BJ (cell line): ENCODE data around the gene TJP3. TPM values are rescaled to one million over a fixed set of nuclear protein-coding genes. Genes with fewer than 3 reads are reported as not detected.
A peak's percentile ranks its signal among the peaks of the same experiment; 100 is the strongest.

Experiments
- CTCF ChIA-PET: fragments of 350-600 bp; formaldehyde crosslinking; extraction: SDS; loops from one replicate; lab custom pipeline; 2021; ENCODE audit warnings: antibody characterized with exemption, inconsistent platforms; lab: Yijun Ruan, JAX
- POLR2A ChIA-PET: fragments of 300-600 bp; sonication (Branson Sonifier 250); formaldehyde crosslinking; extraction: SDS; loops from one replicate; lab custom pipeline; 2021; ENCODE audit warnings: antibody characterized with exemption; lab: Charles Lee
- DNase-seq: peaks from one replicate; pipeline ENCODE4 v3.0.0-alpha.2; 2011; ENCODE audit warnings: low read depth
- H3K27me3 ChIP-seq: 2 replicates; pipeline ENCODE4 v1.6.0; 2011; ENCODE audit warnings: low read length; ENCODE audit not compliant: control insufficient read depth, insufficient read depth
- H3K36me3 ChIP-seq: 2 replicates; pipeline ENCODE4 v1.5.1; 2011; ENCODE audit warnings: low read length; ENCODE audit not compliant: control insufficient read depth, insufficient read depth
- H3K4me3 ChIP-seq: 2 replicates; pipeline ENCODE4 v1.5.1; 2011; ENCODE audit warnings: low read depth, mild to moderate bottlenecking, control low read depth, low read length
- polyA plus RNA-seq: library from polyadenylated mRNA; depleted of rRNA; stranded (reverse); fragments of >200 nt; gene quantifications from 2 replicates; pipeline ENCODE4 v1.2.3, GENCODE V29; 2011
- TF ChIP-seq, protein P1 (sequence below): IDR thresholded peaks from 2 replicates; pipeline ENCODE4 v1.5.1; 2011; ENCODE audit warnings: low read depth, mild to moderate bottlenecking, control low read depth, inconsistent platforms, low read length, moderate library complexity; ENCODE audit not compliant: insufficient read depth

The TJP3 gene
- polyA plus RNA-seq, 1 experiment: not detected

DNA sequence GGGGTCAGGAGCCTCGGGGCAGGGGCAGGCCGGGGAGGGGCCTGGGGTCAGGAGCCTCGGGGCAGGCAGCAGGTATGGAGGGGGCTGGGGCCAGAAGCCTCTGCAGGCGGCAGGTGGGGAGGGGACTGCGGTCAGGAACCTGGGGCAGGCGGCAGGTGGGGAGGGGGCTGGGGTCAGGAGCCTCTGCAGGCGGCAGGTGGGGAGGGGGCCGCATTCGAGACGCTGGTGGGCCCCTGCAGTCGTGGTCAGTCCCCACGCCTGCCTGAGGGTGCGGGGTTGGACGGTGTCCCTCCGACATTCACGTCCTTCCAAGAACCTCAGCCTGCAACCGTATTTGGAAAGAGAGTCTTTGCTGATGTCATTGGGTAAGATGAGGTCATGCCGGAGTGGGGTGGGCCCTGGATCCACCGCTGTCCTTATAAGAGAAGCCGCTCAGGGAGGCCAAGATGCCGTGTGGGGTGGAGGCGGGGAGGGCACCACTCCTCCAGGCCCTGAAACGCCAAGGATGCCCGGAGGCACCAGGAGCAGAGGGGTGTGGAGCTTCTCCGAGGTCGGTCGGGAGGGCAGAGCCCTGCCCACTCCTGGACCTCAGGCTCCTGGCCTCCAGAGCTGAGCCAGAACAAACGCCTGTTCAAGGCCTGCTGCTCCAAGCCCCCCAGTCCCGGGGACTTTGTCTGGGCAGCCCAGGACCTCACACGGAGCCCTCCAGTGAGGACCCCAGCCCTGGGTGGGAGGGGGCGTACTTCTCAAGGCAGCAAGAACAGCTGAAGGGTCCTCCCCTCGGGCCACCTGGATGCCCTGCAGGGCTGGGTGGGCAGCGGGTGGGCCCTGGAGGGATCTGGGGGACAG, 38.0 kb upstream of the TJP3 start:
- Histone ChIP-seq H3K4me3 (peak overlapping the region; percentile 33), H3K27me3 (no peaks in the 10 kb centered on the region), H3K36me3 (peaks cover 3% of the 10 kb centered on the region; the same call in 1 of the 2 replicates)
- TF ChIP-seq, protein P1, sequence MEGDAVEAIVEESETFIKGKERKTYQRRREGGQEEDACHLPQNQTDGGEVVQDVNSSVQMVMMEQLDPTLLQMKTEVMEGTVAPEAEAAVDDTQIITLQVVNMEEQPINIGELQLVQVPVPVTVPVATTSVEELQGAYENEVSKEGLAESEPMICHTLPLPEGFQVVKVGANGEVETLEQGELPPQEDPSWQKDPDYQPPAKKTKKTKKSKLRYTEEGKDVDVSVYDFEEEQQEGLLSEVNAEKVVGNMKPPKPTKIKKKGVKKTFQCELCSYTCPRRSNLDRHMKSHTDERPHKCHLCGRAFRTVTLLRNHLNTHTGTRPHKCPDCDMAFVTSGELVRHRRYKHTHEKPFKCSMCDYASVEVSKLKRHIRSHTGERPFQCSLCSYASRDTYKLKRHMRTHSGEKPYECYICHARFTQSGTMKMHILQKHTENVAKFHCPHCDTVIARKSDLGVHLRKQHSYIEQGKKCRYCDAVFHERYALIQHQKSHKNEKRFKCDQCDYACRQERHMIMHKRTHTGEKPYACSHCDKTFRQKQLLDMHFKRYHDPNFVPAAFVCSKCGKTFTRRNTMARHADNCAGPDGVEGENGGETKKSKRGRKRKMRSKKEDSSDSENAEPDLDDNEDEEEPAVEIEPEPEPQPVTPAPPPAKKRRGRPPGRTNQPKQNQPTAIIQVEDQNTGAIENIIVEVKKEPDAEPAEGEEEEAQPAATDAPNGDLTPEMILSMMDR: no peak
- peak; percentile 70 for DNase-seq
- ChIA-PET POLR2A (interaction anchor here (0.6 kb wide), 1 partner anchor 43 kb away, joined by 12 read pairs; no protein-coding TSS in a partner anchor), CTCF (interaction anchor here (1.0 to 4.2 kb wide), 5 partner anchors 21 to 38 kb away, joined by 3 to 19 read pairs (median 4); partner anchors contain the start of genes PIP5K1C and TJP3)

DNA sequence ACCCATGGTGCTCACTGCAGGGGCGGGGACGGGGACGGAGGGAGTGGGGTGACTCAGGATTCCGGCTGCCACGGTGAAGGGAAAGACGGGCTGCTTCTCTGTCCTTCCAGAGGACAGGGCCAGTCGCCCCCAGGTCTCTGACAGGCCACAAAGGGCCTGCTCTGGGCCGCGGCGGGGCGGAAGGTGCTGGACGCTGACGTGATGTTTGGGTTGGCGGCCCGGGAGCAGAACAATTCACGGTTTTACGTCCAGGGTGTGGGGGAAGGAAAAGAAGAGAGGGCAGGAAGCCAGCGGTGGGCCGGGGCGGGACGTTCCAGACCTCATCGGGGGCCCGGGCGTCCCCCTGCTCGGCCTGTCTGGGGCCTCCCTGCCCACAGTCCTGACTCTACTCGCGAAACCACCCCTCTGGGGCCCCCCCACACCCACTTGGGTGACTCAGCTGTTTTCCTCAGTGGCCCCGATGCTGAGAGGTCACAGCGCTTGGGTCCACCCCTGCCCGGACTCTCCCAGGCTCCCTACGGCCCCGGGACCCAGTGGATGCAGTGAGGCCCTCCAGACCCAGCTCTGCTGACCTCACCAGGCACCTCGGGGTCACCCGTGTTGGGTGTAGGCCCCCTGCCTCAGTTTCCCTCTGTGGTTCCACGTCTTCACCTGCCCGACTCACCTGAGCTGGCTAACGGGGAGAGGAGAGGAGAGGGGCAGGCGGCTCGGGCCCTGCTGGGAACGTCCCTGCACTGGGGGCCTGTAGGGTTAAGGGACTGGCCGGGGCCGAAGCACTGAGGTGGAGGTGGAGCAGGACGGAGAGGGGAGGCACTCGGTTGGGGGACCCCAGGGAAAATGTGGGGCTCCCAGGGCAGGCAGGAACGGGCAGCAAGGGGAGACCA, 37.1 kb upstream of the TJP3 start:
- no peaks in the 10 kb centered on the region for H3K27me3 ChIP-seq
- POLR2A ChIA-PET: no interaction called here
- peak overlapping the region; percentile 33 for H3K4me3 ChIP-seq
- peak; percentile 36 for DNase-seq
- TF ChIP-seq, protein P1: no peak
- CTCF ChIA-PET: interaction anchor here (0.7 to 4.2 kb wide), 8 partner anchors 20 to 37 kb away, joined by 3 to 19 read pairs (median 4); partner anchors contain the start of genes PIP5K1C and TJP3
- peaks cover 1% of the 10 kb centered on the region for H3K36me3 ChIP-seq

DNA sequence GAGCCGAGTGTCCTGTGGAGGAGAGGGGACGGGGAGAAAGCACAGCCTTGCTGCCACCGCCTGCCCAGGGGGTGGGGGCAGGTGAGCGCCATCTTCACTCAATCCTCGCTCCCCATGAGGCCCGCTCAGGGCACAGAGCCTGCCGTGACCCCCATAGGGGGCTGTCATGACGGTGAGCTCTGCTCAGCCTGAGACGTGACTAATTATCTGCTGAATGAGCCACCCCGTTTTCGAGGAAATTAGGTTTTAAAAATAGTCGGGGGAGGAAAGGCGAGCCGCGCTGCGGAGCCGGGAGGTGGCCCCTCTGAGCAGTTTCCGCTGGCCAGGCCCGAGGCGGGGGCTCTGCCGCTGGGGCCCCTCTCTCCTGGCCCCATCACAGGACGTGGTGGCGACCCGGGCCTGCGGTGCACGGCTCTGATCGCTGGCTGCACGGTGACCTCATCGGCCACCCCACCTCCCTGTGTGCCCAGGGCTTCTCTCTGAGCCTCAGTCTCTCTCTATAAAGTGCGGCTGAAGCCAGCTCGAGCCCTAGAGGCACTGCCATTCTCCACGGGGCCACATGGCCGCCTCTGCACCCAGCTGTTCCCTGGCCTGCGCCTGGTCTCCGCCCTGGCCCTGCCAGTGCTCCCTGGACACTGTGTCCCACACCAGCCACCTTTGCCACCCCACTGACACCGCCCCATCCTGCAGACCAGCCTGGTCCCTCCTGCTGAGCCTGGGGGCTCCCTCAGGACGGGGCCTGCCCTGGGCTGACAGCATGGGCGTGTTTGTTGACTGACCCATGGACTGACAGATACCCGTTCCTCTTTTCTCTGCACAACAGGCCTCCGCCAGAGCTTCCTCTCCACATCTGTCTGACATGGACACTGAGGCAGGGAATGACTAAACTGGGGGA, 36.3 kb upstream of the TJP3 start:
- CTCF ChIA-PET: interaction anchor here (0.5 to 4.2 kb wide), 9 partner anchors 11 to 36 kb away, joined by 3 to 19 read pairs (median 3); partner anchors contain the start of genes PIP5K1C and TJP3
- TF ChIP-seq, protein P1: peak; percentile 40
- Histone ChIP-seq H3K4me3 (no peak overlapping the region), H3K36me3 (peaks cover 1% of the 10 kb centered on the region), H3K27me3 (no peaks in the 10 kb centered on the region)
- DNase-seq: no peak
- POLR2A ChIA-PET: no interaction called here

DNA sequence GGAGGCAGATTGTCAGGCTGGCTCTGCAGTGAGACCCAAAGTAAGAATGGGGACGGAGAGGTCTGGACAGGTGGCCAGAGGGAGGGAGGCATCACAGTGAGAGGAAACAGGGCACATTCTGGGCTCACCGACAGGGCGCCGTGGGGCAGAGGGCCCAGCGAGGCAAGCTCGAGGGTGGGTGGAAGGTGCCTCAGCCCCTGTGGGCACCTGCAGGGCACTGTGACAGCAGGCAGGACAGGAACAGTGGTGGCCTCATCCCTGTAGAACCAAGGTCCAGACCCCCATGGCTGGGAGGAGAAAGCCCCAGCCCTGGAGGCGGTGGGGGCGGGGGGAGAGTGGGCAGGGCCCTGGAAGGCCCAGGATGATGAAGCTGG, 35.6 kb upstream of the TJP3 start:
- H3K4me3 ChIP-seq: no peak overlapping the region
- no peaks in the 10 kb centered on the region; the same call in none of the 2 replicates for H3K36me3 ChIP-seq
- no peaks in the 10 kb centered on the region for H3K27me3 ChIP-seq
- DNase-seq: no peak
- TF ChIP-seq, protein P1: no peak
- POLR2A ChIA-PET: no interaction called here
- CTCF ChIA-PET: interaction anchor here (0.5 to 4.2 kb wide), 7 partner anchors 10 to 34 kb away, joined by 3 to 19 read pairs (median 3); partner anchors contain the start of gene PIP5K1C
